Mesodermal cell (in vitro differentiated cells): Measurements from ENCODE around the gene TNRC18.
A peak's percentile ranks its signal among the peaks of the same experiment; 100 is the strongest.
"Not testable (repeated sequence)": the region's sequence is repeated elsewhere in the genome, so short reads cannot be mapped to it uniquely, and the experiment has no call there.

ENCODE experiments used
- H3K27ac ChIP-seq: 2 replicates; pipeline ENCODE4 v1.7.0; 2013; ENCODE audit warnings: mild to moderate bottlenecking, low read depth, low read length, moderate library complexity; ENCODE audit not compliant: severe bottlenecking
- H3K36me3 ChIP-seq: 2 replicates; pipeline ENCODE4 v1.7.1; 2013; ENCODE audit warnings: mild to moderate bottlenecking, low read length, moderate library complexity; ENCODE audit not compliant: control insufficient read depth, insufficient read depth
- H3K4me1 ChIP-seq: one replicate; pipeline ENCODE4 v1.7.1; 2013; ENCODE audit warnings: mild to moderate bottlenecking, low read length; ENCODE audit not compliant: insufficient read depth, control insufficient read depth, poor library complexity, severe bottlenecking
- H3K4me3 ChIP-seq: 2 replicates; pipeline ENCODE4 v1.7.0; 2013; ENCODE audit warnings: low read length, control low read depth, mild to moderate bottlenecking; ENCODE audit not compliant: insufficient read depth, poor library complexity, severe bottlenecking; ENCODE audit errors: extremely low read depth
- H3K9me3 ChIP-seq: 2 replicates; pipeline ENCODE4 v1.7.1; 2013; ENCODE audit warnings: mild to moderate bottlenecking, low read length, moderate library complexity; ENCODE audit not compliant: control insufficient read depth
- WGBS, 2 experiments: methylation state at CpG; one replicate each; pipeline ENCODE4 v1.1.5; 2013; ENCODE audit warnings: missing lambda C conversion rate in 2 of 2; ENCODE audit not compliant: insufficient coverage in 2 of 2; 5-methylcytosine and 5-hydroxymethylcytosine counted together

Gene TNRC18

GRCh38 chr7:5287373-5287772 lies 136.3 kb downstream of the TNRC18 start:
- not testable (repeated sequence) for H3K27ac ChIP-seq, H3K9me3 ChIP-seq, H3K36me3 ChIP-seq, H3K4me1 ChIP-seq, H3K4me3 ChIP-seq
- 88 to 94% methylated on average over 5 of the region's 5 CpGs for WGBS, 2 experiments

DNA sequence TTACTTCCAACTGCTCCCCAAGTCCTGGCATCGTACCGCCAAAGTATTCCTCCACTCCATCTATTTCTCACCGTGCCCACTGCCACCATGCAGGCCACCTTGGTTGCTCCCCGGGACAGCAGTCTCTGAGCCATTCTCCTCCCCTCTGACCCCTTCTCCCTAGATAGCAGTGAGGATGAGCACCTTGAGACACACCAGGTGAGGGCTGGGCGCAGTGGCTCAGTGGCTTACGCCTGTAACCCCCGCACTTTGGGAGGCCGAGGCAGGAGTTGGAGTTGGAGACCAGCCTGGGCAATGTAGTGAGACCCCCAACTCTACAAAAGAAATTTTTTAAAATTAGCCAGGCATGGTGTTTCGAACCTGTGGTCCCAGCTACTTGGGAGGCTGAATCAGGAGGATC lies 136.7 kb downstream of the TNRC18 start:
- Histone ChIP-seq H3K36me3 (peaks cover 7% of the 10 kb centered on the region), H3K4me3 (no peak overlapping the region), H3K9me3 (no peaks in the 10 kb centered on the region), H3K4me1 (no peaks in the 10 kb centered on the region), H3K27ac (no peak overlapping the region)
- WGBS, 2 experiments: 79 to 81% methylated on average over 8 to 9 of the region's 9 CpGs

DNA sequence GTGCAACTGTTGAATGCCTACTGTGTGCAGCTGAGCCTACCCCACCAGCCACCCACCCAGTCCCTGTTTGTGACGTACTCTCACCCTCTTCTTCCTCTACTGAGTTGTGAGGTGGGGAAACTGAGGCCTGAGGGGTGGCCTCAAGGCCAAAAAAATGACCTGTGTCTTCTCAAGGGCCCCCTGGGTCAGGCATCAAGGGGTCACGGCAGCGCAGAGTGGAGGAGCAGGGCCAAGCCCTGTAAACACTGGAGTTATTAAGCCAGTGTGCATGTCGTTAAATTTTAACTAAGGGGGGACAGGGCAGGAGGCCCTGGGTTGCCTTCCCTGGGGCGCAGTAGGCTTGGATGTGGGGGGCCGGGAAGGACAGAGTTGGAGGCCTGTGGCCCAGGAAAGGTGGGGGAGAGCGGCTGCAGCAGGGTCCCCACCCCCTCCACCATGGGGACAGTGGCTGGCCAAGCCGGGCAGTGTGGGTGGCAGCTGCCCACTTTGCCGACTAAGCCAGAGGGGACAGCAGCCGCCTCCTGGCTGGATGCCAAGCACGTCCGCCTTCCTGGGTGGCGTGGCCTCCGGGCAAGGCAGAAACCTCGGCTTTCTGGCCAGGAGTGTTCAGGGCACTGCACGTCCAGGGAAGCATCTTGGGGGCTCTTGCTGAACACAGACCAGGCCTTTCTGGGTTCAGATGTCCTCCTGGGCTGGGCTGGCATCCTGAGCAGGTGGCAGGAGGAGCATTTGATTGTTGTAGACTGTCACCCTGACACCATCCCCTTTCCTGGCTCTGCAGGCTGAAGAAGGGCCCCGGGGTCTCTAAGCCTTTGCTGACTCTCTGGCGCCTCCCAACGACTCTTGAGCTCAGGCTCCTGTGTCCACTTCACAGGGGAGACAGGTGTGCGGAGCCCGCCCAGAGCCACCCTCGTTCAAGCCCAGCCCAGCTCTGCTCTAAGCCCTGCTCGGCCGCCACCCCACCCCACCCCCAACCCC lies 139.0 kb downstream of the TNRC18 start:
- WGBS, 2 experiments: 39 to 66% methylated on average over 6 to 18 of the region's 24 CpGs
- Histone ChIP-seq H3K27ac (no peak overlapping the region), H3K4me3 (no peak overlapping the region)

GRCh38 chr7:5283421-5284303 lies 140.0 kb downstream of the TNRC18 start:
- 3% methylated on average over 28 to 30 of the region's 46 CpGs for WGBS, 2 experiments
- Histone ChIP-seq H3K9me3 (no peaks in the 10 kb centered on the region), H3K27ac (no peak overlapping the region), H3K4me3 (peak overlapping the region; percentile 60), H3K4me1 (no peaks in the 10 kb centered on the region), H3K36me3 (no peaks in the 10 kb centered on the region)

More for the DNA sequence above, 139.0 kb downstream of the TNRC18 start:
- H3K4me1 ChIP-seq: no peaks in the 10 kb centered on the region
- H3K36me3 ChIP-seq: peaks cover 4% of the 10 kb centered on the region
- H3K9me3 ChIP-seq: no peaks in the 10 kb centered on the region

- H3K4me1 ChIP-seq: no peaks in the 10 kb centered on the region
- no peaks in the 10 kb centered on the region for H3K36me3 ChIP-seq
- WGBS, 2 experiments: 0 to 1% methylated on average over 2 to 17 of the region's 69 CpGs
- peak within 1 kb of the TSS; percentile 60 for H3K4me3 ChIP-seq
- H3K27ac ChIP-seq: no peak within 1 kb of the TSS
- H3K9me3 ChIP-seq: no peaks in the 10 kb centered on the region
Observed at GRCh38 chr7:5282543-5283316, 140.9 kb downstream of the TNRC18 start, which contains the start of gene SLC29A4. Gene SLC29A4, plus strand, starts transcription at chr7:5282943. Its CDS starts 4,874 bp downstream, at chr7:5287817.

GRCh38 chr7:5281598-5282500 lies 141.8 kb downstream of the TNRC18 start:
- not testable (repeated sequence) for H3K27ac ChIP-seq, H3K9me3 ChIP-seq, H3K4me3 ChIP-seq, H3K36me3 ChIP-seq, H3K4me1 ChIP-seq
- 48 to 54% methylated on average over 5 to 6 of the region's 19 CpGs for WGBS, 2 experiments

GRCh38 chr7:5279734-5280133 lies 143.9 kb downstream of the TNRC18 start:
- no peaks in the 10 kb centered on the region for H3K36me3 ChIP-seq
- no peak overlapping the region for H3K27ac ChIP-seq
- no peaks in the 10 kb centered on the region for H3K9me3 ChIP-seq
- H3K4me1 ChIP-seq: no peaks in the 10 kb centered on the region
- WGBS, 2 experiments: 58 to 62% methylated on average over 3 of the region's 4 CpGs
- no peak overlapping the region for H3K4me3 ChIP-seq

- no peak overlapping the region for H3K4me3 ChIP-seq
- no peak overlapping the region for H3K27ac ChIP-seq
- no peaks in the 10 kb centered on the region for H3K4me1 ChIP-seq
- H3K9me3 ChIP-seq: no peaks in the 10 kb centered on the region
- WGBS, 2 experiments: 87 to 90% methylated on average over 2 to 6 of the region's 7 CpGs
- H3K36me3 ChIP-seq: no peaks in the 10 kb centered on the region
Observed at GRCh38 chr7:5278766-5279165, 144.9 kb downstream of the TNRC18 start.

DNA sequence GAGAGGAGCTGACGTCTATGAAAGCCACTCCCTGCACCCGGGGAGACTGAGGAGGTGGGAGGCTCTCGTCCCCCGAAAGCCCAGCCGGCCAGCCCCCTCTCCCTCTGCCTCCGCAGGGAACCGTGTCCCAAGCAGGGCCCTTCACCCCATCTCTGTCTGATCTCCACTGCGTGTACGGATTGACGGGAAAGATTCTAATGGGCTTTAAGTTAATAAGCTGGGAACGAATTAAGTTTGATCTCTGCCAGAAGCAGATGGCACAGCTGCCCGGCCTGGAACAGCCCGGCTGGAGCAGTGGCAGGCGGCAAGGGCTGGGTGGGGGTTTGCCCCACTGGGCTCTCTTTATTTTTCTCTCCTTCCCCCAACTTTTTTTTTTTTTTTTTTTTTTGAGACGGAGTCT lies 147.0 kb downstream of the TNRC18 start:
- no peaks in the 10 kb centered on the region for H3K36me3 ChIP-seq
- no peak overlapping the region for H3K4me3 ChIP-seq
- WGBS, 2 experiments: 93 to 95% methylated on average over 10 to 11 of the region's 15 CpGs
- no peaks in the 10 kb centered on the region for H3K4me1 ChIP-seq
- H3K9me3 ChIP-seq: no peaks in the 10 kb centered on the region
- no peak overlapping the region for H3K27ac ChIP-seq
